ENCODE measurements around the gene ZFYVE16. TPM values are rescaled to one million over a fixed set of nuclear protein-coding genes. Genes with fewer than 3 reads are reported as not detected.
"Not testable (repeated sequence)": the region's sequence is repeated elsewhere in the genome, so short reads cannot be mapped to it uniquely, and the experiment has no call there.

The ZFYVE16 gene
- total and polyA plus RNA-seq, 2 donors from 2014 or later, result 10.2 to 39.4 TPM

DNA sequence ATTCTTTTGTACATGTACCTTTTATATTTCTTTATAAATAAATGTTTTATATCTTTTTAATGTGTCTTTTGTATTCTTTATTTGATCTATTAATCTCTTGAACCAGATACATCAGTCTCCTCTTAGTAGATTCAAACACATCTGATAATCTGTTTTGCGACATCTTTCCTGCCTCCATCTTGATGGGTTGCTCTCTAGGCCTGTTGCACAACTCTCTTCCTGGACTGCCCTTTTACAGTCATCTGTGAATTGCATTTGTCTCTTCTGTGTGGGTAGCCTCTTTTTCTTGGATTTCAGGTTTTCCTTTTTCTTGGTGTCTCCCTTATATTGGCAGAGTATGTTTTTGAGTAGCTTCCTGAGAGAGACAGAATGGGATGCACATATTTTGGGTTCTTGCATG, 6.2 kb downstream of the ZFYVE16 start:
- no peaks in the 10 kb centered on the region for H3K9me3 ChIP-seq (ENCODE audit: control insufficient read depth in 2 of 3, insufficient read depth in 1 of 3, low read length in 3 of 3)
- intact Hi-C loops (cut with DNase I), result no loop called here
- no peaks in the 10 kb centered on the region for H3K36me3 ChIP-seq (ENCODE audit: control insufficient read depth in 2 of 3, insufficient read depth in 3 of 3, low read length in 3 of 3)
- TF ChIP-seq, protein P1, sequence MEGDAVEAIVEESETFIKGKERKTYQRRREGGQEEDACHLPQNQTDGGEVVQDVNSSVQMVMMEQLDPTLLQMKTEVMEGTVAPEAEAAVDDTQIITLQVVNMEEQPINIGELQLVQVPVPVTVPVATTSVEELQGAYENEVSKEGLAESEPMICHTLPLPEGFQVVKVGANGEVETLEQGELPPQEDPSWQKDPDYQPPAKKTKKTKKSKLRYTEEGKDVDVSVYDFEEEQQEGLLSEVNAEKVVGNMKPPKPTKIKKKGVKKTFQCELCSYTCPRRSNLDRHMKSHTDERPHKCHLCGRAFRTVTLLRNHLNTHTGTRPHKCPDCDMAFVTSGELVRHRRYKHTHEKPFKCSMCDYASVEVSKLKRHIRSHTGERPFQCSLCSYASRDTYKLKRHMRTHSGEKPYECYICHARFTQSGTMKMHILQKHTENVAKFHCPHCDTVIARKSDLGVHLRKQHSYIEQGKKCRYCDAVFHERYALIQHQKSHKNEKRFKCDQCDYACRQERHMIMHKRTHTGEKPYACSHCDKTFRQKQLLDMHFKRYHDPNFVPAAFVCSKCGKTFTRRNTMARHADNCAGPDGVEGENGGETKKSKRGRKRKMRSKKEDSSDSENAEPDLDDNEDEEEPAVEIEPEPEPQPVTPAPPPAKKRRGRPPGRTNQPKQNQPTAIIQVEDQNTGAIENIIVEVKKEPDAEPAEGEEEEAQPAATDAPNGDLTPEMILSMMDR (IDR thresholded peaks at IDR 0.05; ENCODE audit: borderline replicate concordance, extremely low read depth, insufficient read depth), result no peak
- H3K4me3 ChIP-seq (ENCODE audit: low read length in 3 of 3), result no peak overlapping the region
- H3K4me1 ChIP-seq (ENCODE audit: control insufficient read depth in 2 of 3, insufficient read depth in 2 of 3, low read depth in 1 of 3, low read length in 3 of 3), result no peaks in the 10 kb centered on the region
- no peaks in the 10 kb centered on the region for H3K27me3 ChIP-seq (ENCODE audit: control insufficient read depth, insufficient read depth, low read length)
- H3K27ac ChIP-seq (ENCODE audit: low read depth in 2 of 2, low read length in 2 of 2), result no peak overlapping the region
- no peak overlapping the region for H3K9ac ChIP-seq (ENCODE audit: low read length in 3 of 3)
- DNase-seq, result no peak
- peak; percentile 52 for FAIRE-seq

DNA sequence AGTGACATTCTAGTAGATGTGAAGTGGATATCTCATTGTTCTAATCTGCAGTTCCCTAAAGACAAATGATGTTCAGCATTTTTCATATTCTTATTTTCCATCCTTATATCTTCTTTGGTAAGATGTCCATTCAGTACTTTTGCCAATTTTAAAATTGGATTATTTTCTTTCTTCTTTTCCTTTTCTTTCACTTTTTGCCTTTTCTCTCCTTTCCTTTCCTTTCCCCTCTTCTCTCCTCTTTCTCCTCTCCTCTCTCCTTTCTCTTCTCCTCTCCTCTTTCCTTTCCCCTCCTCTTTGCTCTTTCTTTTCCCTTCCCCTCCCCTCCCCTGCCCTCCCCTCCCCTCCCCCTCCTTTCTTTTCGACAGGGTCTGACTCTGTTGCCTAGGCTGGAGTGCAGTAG, 10.1 kb downstream of the ZFYVE16 start:
- Histone ChIP-seq H3K27me3 (ENCODE audit: control insufficient read depth, insufficient read depth, low read length) (no peaks in the 10 kb centered on the region), H3K9me3 (ENCODE audit: control insufficient read depth in 2 of 3, insufficient read depth in 1 of 3, low read length in 3 of 3) (peaks cover 0 to 5% (median 0%) of the 10 kb centered on the region in 3 donors), H3K36me3 (ENCODE audit: control insufficient read depth in 2 of 3, insufficient read depth in 3 of 3, low read length in 3 of 3) (no peaks in the 10 kb centered on the region), H3K27ac (ENCODE audit: low read depth in 2 of 2, low read length in 2 of 2) (no peak overlapping the region), H3K4me3 (ENCODE audit: low read length in 3 of 3) (no peak overlapping the region), H3K4me1 (ENCODE audit: control insufficient read depth in 2 of 3, insufficient read depth in 2 of 3, low read depth in 1 of 3, low read length in 3 of 3) (no peaks in the 10 kb centered on the region), H3K9ac (ENCODE audit: low read length in 3 of 3) (no peak overlapping the region)
- intact Hi-C loops (cut with DNase I), result no loop called here
- FAIRE-seq, result no peak
- TF ChIP-seq, protein P1 (IDR thresholded peaks at IDR 0.05; ENCODE audit: borderline replicate concordance, extremely low read depth, insufficient read depth), result no peak
- DNase-seq, result no peak

DNA sequence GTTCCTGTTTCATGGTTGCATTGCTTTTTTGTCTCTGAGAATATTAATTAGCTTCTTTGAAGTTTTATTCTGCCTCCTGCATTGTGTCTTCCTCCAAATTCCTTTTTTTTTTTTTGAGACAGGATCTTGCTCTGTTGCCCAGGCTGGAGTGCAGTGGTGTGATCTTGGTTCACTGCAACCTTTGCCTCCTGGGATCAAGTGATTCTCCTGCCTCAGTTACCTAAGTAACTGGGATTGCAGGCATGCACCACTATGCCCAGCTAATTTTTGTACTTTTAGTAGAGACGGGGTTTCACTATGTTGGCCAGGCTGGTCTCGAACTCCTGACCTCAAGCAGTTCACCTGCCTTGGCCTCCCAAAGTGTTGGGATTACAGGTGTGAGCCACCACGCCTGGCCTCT, 16.5 kb downstream of the ZFYVE16 start:
- H3K36me3 ChIP-seq (ENCODE audit: control insufficient read depth in 2 of 3, insufficient read depth in 3 of 3, low read length in 3 of 3); H3K27ac ChIP-seq (ENCODE audit: low read depth in 2 of 2, low read length in 2 of 2); H3K4me3 ChIP-seq (ENCODE audit: low read length in 3 of 3); DNase-seq; H3K27me3 ChIP-seq (ENCODE audit: control insufficient read depth, insufficient read depth, low read length); H3K4me1 ChIP-seq (ENCODE audit: control insufficient read depth in 2 of 3, insufficient read depth in 2 of 3, low read depth in 1 of 3, low read length in 3 of 3); H3K9me3 ChIP-seq (ENCODE audit: control insufficient read depth in 2 of 3, insufficient read depth in 1 of 3, low read length in 3 of 3); intact Hi-C loops (cut with DNase I); FAIRE-seq; H3K9ac ChIP-seq (ENCODE audit: low read length in 3 of 3): not testable (repeated sequence)

DNA sequence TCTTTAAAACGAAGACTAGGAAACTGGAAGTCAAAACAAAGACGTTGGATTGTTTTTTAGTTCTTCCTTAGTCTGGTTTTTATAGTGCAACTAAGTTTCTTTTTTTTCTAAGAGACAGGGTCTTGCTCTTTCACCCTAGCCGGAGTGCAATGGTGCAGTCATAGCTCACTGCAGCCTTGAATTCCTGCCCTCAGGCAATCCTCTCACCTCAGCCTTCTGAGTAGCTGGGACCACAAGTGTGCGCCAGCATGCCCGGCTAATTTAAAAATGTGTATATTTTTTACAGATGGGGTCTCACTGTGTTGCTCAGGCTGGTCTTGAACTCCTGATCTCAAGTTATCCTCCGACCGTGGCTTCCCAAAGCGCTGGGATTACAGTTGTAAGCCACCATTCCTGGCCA, 27.6 kb downstream of the ZFYVE16 start:
- Histone ChIP-seq H3K36me3 (ENCODE audit: control insufficient read depth in 2 of 3, insufficient read depth in 3 of 3, low read length in 3 of 3) (peaks cover 0 to 14% (median 14%) of the 10 kb centered on the region in 3 donors), H3K9me3 (ENCODE audit: control insufficient read depth in 2 of 3, insufficient read depth in 1 of 3, low read length in 3 of 3) (no peaks in the 10 kb centered on the region), H3K9ac (ENCODE audit: low read length in 3 of 3) (no peak overlapping the region), H3K4me3 (ENCODE audit: low read length in 3 of 3) (no peak overlapping the region), H3K27me3 (ENCODE audit: control insufficient read depth, insufficient read depth, low read length) (no peaks in the 10 kb centered on the region), H3K4me1 (ENCODE audit: control insufficient read depth in 2 of 3, insufficient read depth in 2 of 3, low read depth in 1 of 3, low read length in 3 of 3) (no peaks in the 10 kb centered on the region), H3K27ac (ENCODE audit: low read depth in 2 of 2, low read length in 2 of 2) (no peak overlapping the region)
- DNase-seq (peak in 2 of 5 donors; percentile 6 to 14), FAIRE-seq (no peak)
- intact Hi-C loops (cut with DNase I), result no loop called here
- TF ChIP-seq, protein P1 (IDR thresholded peaks at IDR 0.05; ENCODE audit: borderline replicate concordance, extremely low read depth, insufficient read depth), result no peak

Data from kidney (tissue), 14 donors.